ENCODE results near the gene NBPF12.
"Not testable (repeated sequence)": the region's sequence is repeated elsewhere in the genome, so short reads cannot be mapped to it uniquely, and the experiment has no call there.

Gene NBPF12

DNA sequence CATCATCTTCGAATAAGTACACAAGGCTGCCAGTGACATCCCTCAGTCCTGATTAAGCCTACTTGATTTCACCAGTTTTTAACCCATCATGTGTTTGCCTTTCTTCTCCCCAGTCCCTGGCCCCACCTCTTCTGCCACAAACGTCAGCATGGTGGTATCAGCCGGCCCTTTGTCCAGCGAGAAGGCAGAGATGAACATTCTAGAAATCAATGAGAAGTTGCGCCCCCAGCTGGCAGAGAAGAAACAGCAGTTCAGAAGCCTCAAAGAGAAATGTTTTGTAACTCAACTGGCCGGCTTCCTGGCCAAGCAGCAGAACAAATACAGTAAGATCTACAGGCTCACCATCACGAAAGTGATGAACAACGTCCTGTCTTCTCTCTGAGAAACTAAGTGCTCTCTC lies 28.2 kb downstream of the NBPF12 start:
- DNase-seq (ENCODE audit: low read depth): peak; percentile 0
- TF ChIP-seq, protein P1, sequence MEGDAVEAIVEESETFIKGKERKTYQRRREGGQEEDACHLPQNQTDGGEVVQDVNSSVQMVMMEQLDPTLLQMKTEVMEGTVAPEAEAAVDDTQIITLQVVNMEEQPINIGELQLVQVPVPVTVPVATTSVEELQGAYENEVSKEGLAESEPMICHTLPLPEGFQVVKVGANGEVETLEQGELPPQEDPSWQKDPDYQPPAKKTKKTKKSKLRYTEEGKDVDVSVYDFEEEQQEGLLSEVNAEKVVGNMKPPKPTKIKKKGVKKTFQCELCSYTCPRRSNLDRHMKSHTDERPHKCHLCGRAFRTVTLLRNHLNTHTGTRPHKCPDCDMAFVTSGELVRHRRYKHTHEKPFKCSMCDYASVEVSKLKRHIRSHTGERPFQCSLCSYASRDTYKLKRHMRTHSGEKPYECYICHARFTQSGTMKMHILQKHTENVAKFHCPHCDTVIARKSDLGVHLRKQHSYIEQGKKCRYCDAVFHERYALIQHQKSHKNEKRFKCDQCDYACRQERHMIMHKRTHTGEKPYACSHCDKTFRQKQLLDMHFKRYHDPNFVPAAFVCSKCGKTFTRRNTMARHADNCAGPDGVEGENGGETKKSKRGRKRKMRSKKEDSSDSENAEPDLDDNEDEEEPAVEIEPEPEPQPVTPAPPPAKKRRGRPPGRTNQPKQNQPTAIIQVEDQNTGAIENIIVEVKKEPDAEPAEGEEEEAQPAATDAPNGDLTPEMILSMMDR (IDR thresholded peaks at IDR 0.05; ENCODE audit: control insufficient read depth, extremely low read depth, insufficient read depth): 0 out of 2 replicates have a peak, but pooled peaks have one; percentile 4
- not testable (repeated sequence) for H3K4me3 ChIP-seq (ENCODE audit: low read depth, low read length)

DNA sequence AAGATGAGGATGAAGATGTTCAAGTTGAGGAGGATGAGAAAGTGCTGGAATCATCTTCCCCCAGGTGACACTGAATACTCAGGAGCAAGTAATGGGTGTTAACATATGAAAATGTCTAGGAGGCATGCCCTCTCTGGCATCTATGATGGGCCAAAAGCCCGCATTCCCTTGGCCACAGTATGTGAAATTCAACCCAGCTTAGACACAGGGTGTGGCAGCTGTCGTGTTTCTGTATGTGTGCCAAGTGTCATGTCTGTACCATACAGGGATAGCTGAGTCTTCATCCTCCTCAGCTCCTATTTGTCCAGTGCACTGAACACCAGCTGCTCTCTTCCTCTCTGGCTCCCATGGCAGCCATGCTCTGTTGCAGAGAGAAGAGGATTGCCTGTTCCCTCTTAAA lies 32.5 kb downstream of the NBPF12 start:
- not testable (repeated sequence) for H3K4me3 ChIP-seq (ENCODE audit: low read depth, low read length); DNase-seq (ENCODE audit: low read depth)

DNA sequence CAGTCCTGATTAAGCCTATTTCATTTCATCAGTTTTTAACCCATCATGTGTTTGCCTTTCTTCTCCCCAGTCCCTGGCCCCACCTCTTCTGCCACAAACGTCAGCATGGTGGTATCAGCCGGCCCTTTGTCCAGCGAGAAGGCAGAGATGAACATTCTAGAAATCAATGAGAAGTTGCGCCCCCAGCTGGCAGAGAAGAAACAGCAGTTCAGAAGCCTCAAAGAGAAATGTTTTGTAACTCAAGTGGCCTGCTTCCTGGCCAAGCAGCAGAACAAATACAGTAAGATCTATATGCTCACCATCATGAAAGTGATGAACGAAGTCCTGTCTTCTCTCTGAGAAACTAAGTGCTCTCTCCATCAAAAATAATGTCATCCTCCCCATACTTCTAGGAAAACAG lies 34.6 kb downstream of the NBPF12 start:
- not testable (repeated sequence) for H3K4me3 ChIP-seq (ENCODE audit: low read depth, low read length); DNase-seq (ENCODE audit: low read depth)

DNA sequence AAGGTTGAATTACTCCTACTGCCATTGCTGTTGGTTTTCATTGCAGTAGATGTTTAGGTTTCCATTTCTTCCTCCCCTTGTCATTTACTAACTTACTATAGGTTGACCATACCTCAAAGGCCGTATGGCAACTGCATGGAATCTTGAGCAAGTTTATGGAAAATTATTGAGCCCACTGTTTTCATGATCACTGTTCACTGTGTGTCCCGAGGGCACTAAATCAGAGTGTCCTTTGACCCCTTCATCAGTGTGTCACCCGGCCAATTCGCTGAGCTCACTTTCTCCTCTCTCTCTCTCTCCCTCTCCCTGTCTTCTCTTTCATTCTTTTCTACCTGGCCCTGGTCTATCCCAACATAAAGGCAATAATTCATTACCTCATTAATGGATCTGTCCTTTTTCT lies 47.7 kb downstream of the NBPF12 start:
- DNase-seq (ENCODE audit: low read depth); H3K4me3 ChIP-seq (ENCODE audit: low read depth, low read length): not testable (repeated sequence)

DNA sequence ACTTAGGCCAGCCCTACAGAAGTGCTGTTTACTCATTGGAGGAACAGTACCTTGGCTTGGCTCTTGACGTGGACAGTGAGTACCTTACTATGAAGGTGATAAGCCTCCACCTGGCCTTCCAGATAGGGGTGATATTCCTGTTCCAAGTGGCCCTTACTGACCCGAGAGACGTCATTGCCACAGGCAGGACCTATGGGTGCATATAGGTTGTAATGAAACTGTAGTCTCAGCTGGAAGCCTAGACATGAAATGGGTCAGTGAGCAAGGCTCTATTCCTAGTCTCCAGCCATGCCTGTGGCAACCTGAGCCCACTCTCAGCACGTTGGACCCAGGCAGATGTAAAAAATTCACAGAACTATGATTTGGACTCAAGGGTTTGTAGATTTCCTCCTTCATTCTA lies 48.3 kb downstream of the NBPF12 start:
- H3K4me3 ChIP-seq (ENCODE audit: low read depth, low read length): not testable (repeated sequence)

DNA sequence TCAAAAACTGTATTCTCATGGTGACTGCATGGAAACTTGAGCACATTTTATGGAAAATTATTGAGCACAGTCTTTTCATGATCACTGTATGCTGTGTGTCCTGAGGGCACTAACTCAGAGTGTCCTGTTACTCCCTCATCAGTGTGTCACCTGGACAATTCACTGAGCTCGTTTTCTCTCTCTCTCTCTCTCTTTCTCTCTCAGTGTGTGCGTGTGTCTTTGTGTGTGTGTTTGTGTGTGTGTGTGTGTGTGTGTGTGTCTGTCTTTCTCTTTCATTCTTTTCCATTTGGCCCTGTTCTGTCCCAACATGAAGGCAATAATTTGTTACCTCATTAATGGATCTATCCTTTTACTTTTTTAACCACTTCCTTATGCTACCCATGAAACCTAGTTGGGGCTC lies 49.4 kb downstream of the NBPF12 start:
- H3K4me3 ChIP-seq (ENCODE audit: low read depth, low read length); DNase-seq (ENCODE audit: low read depth): not testable (repeated sequence)

More for the DNA sequence above, 48.3 kb downstream of the NBPF12 start:
- not testable (repeated sequence) for DNase-seq (ENCODE audit: low read depth)

DNA sequence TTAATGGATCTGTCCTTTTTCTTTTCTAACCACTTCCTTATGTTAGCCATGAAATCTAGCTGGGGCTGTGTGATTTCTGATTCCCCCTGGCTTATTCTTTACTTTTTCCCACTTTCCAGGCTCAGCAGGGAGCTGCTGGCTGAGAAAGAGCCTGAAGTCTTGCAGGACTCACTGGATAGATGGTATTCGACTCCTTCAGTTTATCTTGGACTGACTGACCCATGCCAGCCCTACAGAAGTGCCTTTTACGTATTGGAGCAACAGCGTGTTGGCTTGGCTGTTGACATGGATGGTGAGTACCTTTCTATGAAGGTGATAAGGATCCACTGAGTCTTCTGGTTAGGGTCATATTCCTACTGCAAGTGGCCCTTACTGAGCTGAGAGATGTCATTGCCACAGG lies 51.3 kb downstream of the NBPF12 start:
- not testable (repeated sequence) for H3K4me3 ChIP-seq (ENCODE audit: low read depth, low read length); DNase-seq (ENCODE audit: low read depth)

DNA sequence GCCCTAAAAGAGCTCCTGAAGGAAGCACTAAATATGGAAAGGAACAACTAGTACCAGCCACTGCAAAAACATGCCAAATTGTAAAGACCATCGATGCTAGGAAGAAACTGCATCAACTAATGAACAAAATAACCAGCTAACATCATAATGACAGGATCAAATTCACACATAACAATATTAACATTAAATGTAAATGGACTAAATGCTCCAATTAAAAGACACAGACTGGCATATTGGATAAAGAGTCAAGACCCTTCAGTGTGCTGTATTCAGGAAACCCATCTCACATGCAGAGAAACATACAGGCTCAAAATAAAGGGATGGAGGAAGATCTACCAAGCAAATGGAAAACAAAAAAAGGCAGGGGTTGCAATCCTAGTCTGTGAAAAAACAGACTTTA lies 70.4 kb downstream of the NBPF12 start:
- not testable (repeated sequence) for H3K4me3 ChIP-seq (ENCODE audit: low read depth, low read length); DNase-seq (ENCODE audit: low read depth)

DNA sequence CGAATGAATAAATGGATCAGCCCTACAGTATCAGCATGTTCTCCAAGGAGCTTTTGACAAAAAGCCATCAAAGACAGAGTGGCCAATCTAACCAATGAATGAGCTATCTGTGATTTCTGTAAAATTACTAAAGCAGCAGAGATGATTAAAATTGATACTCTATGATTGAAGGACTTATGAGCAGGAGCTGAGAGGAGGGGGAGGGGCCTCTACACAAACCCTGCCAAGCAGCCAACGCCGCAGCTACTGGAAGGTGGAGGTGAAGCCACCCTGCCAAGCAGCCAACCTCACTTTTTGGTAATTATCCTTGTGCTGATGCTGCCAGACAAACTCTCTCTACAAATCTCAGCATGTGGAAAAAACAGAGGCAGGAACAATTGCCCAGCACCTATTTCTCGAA lies 88.9 kb downstream of the NBPF12 start:
- not testable (repeated sequence) for DNase-seq (ENCODE audit: low read depth); H3K4me3 ChIP-seq (ENCODE audit: low read depth, low read length)

DNA sequence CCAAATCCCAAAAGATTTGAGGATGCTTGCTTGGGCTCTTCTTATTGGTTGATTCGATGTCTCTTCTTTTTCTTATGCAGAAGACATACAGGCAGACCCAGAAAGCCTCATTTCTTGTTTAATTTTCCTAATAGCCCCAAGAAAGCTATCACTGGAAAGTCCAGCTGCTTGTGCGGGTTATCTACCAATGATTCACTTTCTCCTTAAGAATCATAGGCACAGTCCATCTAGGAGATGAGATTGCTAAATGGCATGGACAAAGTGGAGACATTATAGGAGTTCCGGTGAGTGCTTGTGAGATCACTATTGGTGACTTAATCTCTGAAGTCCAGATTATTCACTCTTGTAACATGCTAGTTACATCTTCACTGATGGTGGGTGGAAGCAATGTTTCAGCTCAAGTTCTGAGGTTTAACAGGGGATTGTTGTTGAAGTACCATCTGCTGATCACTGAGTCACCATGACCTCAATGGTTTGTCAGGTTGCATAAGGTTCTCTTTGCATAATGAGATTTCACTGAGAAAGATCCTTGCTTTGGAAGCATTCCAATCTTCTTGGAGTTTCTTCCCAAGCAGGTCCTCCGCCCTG lies 92.0 kb downstream of the NBPF12 start:
- not testable (repeated sequence) for DNase-seq (ENCODE audit: low read depth)

DNA sequence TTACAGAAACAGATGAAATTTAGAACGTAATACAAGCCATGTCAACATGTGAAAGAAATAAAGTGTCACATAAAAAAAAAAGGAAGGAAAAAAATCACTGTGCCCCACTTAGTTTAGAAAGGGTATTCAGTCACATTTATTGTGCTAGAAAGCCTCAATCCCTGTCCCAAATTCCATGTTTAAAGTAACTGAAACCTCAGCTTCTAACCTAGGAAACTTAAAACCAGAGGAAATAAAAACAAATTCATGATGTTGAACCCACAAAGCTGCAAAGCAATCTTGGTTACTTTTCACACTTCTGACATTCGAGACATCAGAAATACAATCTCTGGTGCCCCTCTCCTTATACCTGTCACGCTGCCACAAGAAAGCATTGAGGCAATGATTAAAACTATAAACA lies 101.8 kb downstream of the NBPF12 start:
- DNase-seq (ENCODE audit: low read depth): no peak
- TF ChIP-seq, protein P1 (IDR thresholded peaks at IDR 0.05; ENCODE audit: control insufficient read depth, extremely low read depth, insufficient read depth): no peak
- no peak overlapping the region for H3K4me3 ChIP-seq (ENCODE audit: low read depth, low read length)

More for the DNA sequence above, 92.0 kb downstream of the NBPF12 start:
- H3K4me3 ChIP-seq (ENCODE audit: low read depth, low read length): not testable (repeated sequence)

DNA sequence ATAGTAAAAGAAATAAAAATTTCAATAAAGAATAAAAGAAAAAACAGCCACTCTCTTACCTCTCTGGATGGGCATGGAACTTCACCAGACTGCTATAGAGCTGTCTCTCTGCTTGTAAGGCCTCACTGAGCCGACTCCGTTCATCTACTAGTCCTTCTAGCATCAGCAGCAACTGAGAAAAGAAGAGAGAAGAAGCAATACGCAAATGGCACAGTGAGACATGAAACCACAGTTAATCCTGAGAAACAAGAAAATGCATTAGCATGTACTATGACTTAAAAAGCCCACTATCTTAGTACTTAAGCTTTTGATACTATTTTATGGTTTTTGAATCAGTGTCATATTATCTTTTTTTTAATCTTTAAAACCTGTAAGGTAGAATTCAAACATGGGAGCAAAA lies 104.8 kb downstream of the NBPF12 start:
- H3K4me3 ChIP-seq (ENCODE audit: low read depth, low read length); DNase-seq (ENCODE audit: low read depth): not testable (repeated sequence)

DNA sequence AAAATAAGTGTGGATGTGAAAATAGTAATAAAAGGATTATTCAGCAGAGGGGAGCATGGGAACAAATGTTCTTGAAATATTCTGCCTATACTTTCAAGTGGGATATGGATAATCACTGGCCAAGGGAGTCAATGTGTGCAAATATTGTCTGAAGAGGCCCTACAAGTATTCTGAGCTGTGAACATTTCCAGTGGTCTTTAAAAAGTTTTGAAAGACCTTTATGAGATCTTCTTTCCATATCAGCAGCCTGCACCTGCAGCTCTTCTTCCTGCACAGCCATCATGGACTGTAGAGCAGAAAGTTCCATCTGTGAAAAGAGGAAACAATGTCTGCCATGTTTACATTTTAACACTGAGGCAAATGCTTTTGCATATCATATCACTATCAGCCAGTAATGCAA lies 106.4 kb downstream of the NBPF12 start:
- not testable (repeated sequence) for H3K4me3 ChIP-seq (ENCODE audit: low read depth, low read length); DNase-seq (ENCODE audit: low read depth)

Data from LNCaP clone FGC (cell line).